DND-41 (cell line): ENCODE measurements around the gene MYOM1.
"Not testable (repeated sequence)": the region's sequence is repeated elsewhere in the genome, so short reads cannot be mapped to it uniquely, and the experiment has no call there.

Source experiments
- ATAC-seq: fragments of 200-7000 bp; cut with Tn5 transposase; 3 replicates; pipeline ENCODE4 v1.9.1; 2021; ENCODE audit warnings: low read depth; ENCODE audit not compliant: insufficient read depth
- DNase-seq: peaks from one replicate; pipeline ENCODE4 v3.0.0-alpha.2; 2020
- H2AFZ ChIP-seq: 2 replicates; pipeline ENCODE4 v1.6.0; 2012; ENCODE audit warnings: low read depth, low read length
- H3K27ac ChIP-seq: 2 replicates; pipeline ENCODE4 v1.5.1; 2012; ENCODE audit warnings: low read length, inconsistent platforms
- H3K27me3 ChIP-seq: fragments of 200-600 bp; sonication (generic); 2 replicates; pipeline ENCODE4 v1.6.0; 2012; ENCODE audit warnings: low read length, mild to moderate bottlenecking, inconsistent platforms; ENCODE audit not compliant: insufficient read depth, poor library complexity
- H3K36me3 ChIP-seq: 2 replicates; pipeline ENCODE4 v1.5.1; 2012; ENCODE audit warnings: low read length, inconsistent platforms; ENCODE audit not compliant: insufficient read depth
- H3K4me1 ChIP-seq: 2 replicates; pipeline ENCODE4 v1.5.1; 2012; ENCODE audit warnings: mild to moderate bottlenecking, low read length; ENCODE audit not compliant: insufficient read depth
- H3K4me2 ChIP-seq: 2 replicates; pipeline ENCODE4 v1.6.0; 2012; ENCODE audit warnings: mild to moderate bottlenecking, moderate library complexity, low read length, inconsistent platforms; ENCODE audit not compliant: insufficient read depth
- H3K4me3 ChIP-seq, 2 experiments: fragments of 200-600 bp in 1 of 2; shearing (Covaris generic) in 1 of 2; 2 replicates each; pipeline ENCODE4 v1.5.1; 2012 to 2016; ENCODE audit warnings: inconsistent platforms in 2 of 2, low read length in 2 of 2, mild to moderate bottlenecking in 2 of 2, low read depth in 1 of 2, moderate library complexity in 1 of 2
- H3K79me2 ChIP-seq: 2 replicates; pipeline ENCODE4 v1.6.0; 2012; ENCODE audit warnings: low read length, inconsistent platforms; ENCODE audit not compliant: insufficient read depth
- H3K9ac ChIP-seq: 2 replicates; pipeline ENCODE4 v1.6.0; 2012; ENCODE audit warnings: low read depth, mild to moderate bottlenecking, inconsistent platforms, low read length, moderate library complexity
- H3K9me3 ChIP-seq: 2 replicates; pipeline ENCODE4 v1.5.1; 2012; ENCODE audit warnings: low read length, moderate library complexity, mild to moderate bottlenecking, inconsistent platforms; ENCODE audit not compliant: insufficient read depth, severe bottlenecking
- H4K20me1 ChIP-seq: 2 replicates; pipeline ENCODE4 v1.6.0; 2012; ENCODE audit warnings: low read length; ENCODE audit not compliant: insufficient read depth
- CTCF ChIP-seq: IDR thresholded peaks from 2 replicates; pipeline ENCODE4 v1.5.1; 2012; ENCODE audit warnings: borderline replicate concordance, low read length, moderate library complexity, mild to moderate bottlenecking; ENCODE audit not compliant: poor library complexity, severe bottlenecking; ENCODE audit errors: extremely low read depth
- EZH2 ChIP-seq: IDR thresholded peaks from 3 replicates; pipeline ENCODE4 v1.6.1; 2012; ENCODE audit warnings: borderline replicate concordance, low read depth, mild to moderate bottlenecking, moderate library complexity, low read length, inconsistent platforms; ENCODE audit not compliant: severe bottlenecking

MYOM1 gene

GRCh38 chr18:3221496-3221895 lies 1.7 kb upstream of the MYOM1 start:
- H3K4me2 ChIP-seq = no peak overlapping the region
- no peaks in the 10 kb centered on the region for H3K9me3 ChIP-seq
- no peak overlapping the region for H3K4me3 ChIP-seq
- no peaks in the 10 kb centered on the region for H4K20me1 ChIP-seq
- H3K9ac ChIP-seq = no peak overlapping the region
- H2AFZ ChIP-seq = no peak overlapping the region
- no peaks in the 10 kb centered on the region for H3K27me3 ChIP-seq
- DNase-seq (no peak), ATAC-seq (no peak)
- H3K27ac ChIP-seq = no peak overlapping the region
- H3K4me1 ChIP-seq = no peaks in the 10 kb centered on the region
- no peaks in the 10 kb centered on the region for H3K36me3 ChIP-seq
- H3K79me2 ChIP-seq = no peaks in the 10 kb centered on the region
- TF ChIP-seq EZH2 (no peak), CTCF (no peak)

GRCh38 chr18:3220868-3221267 lies 1.1 kb upstream of the MYOM1 start:
- DNase-seq, H3K4me2 ChIP-seq, H3K4me3 ChIP-seq, H3K9ac ChIP-seq, H3K27ac ChIP-seq, H2AFZ ChIP-seq, H3K9me3 ChIP-seq, H3K4me1 ChIP-seq, H3K27me3 ChIP-seq, H4K20me1 ChIP-seq, H3K36me3 ChIP-seq, H3K79me2 ChIP-seq, ATAC-seq: not testable (repeated sequence)

- no peaks in the 10 kb centered on the region for H3K4me1 ChIP-seq
- H3K9ac ChIP-seq = no peak overlapping the region
- ATAC-seq (no peak), DNase-seq (no peak)
- H3K4me3 ChIP-seq = no peak overlapping the region
- H2AFZ ChIP-seq = no peak overlapping the region
- no peaks in the 10 kb centered on the region for H4K20me1 ChIP-seq
- TF ChIP-seq EZH2 = no peak
- no peak for TF ChIP-seq CTCF
- no peaks in the 10 kb centered on the region for H3K36me3 ChIP-seq
- H3K79me2 ChIP-seq = no peaks in the 10 kb centered on the region
- H3K9me3 ChIP-seq = no peaks in the 10 kb centered on the region
- no peak overlapping the region for H3K4me2 ChIP-seq
- no peak overlapping the region for H3K27ac ChIP-seq
- no peaks in the 10 kb centered on the region for H3K27me3 ChIP-seq
These were observed 532 bp downstream of the MYOM1 start for GRCh38 chr18:3219241-3219630.

- Histone ChIP-seq H3K36me3 (no peaks in the 10 kb centered on the region), H3K27me3 (no peaks in the 10 kb centered on the region), H3K27ac (no peak overlapping the region), H3K4me1 (peaks cover 3% of the 10 kb centered on the region), H2AFZ (no peak overlapping the region), H3K79me2 (no peaks in the 10 kb centered on the region), H4K20me1 (no peaks in the 10 kb centered on the region), H3K9ac (no peak overlapping the region), H3K4me2 (no peak overlapping the region), H3K9me3 (no peaks in the 10 kb centered on the region), H3K4me3 (no peak overlapping the region)
- DNase-seq (no peak), ATAC-seq (no peak)
- TF ChIP-seq CTCF (no peak), EZH2 (no peak)
These were observed 949 bp downstream of the MYOM1 start for GRCh38 chr18:3218819-3219218.
